Measurements from ENCODE around the gene ACSM4.
"Not testable (repeated sequence)": the region's sequence is repeated elsewhere in the genome, so short reads cannot be mapped to it uniquely, and the experiment has no call there.

- TF ChIP-seq POLR2A, CTCF (IDR thresholded peaks at IDR 0.05): not testable (repeated sequence)
Measured at GRCh38 chr12:7337790-7338189, 33.9 kb downstream of the ACSM4 start.

Measured in gastroesophageal sphincter (tissue), 3 donors.